ENCODE data around the gene UMODL1. TPM values are rescaled to one million over a fixed set of nuclear protein-coding genes. Genes with fewer than 3 reads are reported as not detected.

Gene UMODL1
- total RNA-seq = under 1 TPM in 2 of 4 donors, not detected in 2; 0.15 to 0.21 TPM

- Histone ChIP-seq H3K4me3 (no peak within 1 kb of the TSS), H3K36me3 (no peaks in the 10 kb centered on the region), H3K27ac (no peak within 1 kb of the TSS), H3K4me1 (no peaks in the 10 kb centered on the region), H3K9me3 (no peaks in the 10 kb centered on the region), H3K27me3 (peaks cover 12% of the 10 kb centered on the region)
- no peak for DNase-seq (ENCODE audit: low spot score in 2 of 2)
- no peak for TF ChIP-seq POLR2A (IDR thresholded peaks at IDR 0.05)
- TF ChIP-seq EP300 (IDR thresholded peaks at IDR 0.05) = no peak
- no peak for TF ChIP-seq POLR2AphosphoS5 (IDR thresholded peaks at IDR 0.05)
- no peak for TF ChIP-seq CTCF (IDR thresholded peaks at IDR 0.05)
- 92% methylated on average over 9 of the region's 13 CpGs for WGBS
Measured at GRCh38 chr21:42071146-42071737, at the start of gene UMODL1. TSS of gene UMODL1 (plus strand) at chr21:42071317. CDS start at chr21:42071317, 0 bp downstream.

GRCh38 chr21:42021371-42022090 is 49.6 kb upstream of the UMODL1 start:
- Histone ChIP-seq H3K36me3 (no peaks in the 10 kb centered on the region), H3K4me1 (peaks cover 8% of the 10 kb centered on the region), H3K27me3 (peaks cover 7% of the 10 kb centered on the region), H3K9me3 (no peaks in the 10 kb centered on the region), H3K4me3 (no peak overlapping the region), H3K27ac (no peak overlapping the region)
- WGBS = 70% methylated on average over 20 of the region's 20 CpGs
- peak in 1 of 2 donors; percentile 59 for DNase-seq (ENCODE audit: low spot score in 2 of 2)
- TF ChIP-seq EP300 (IDR thresholded peaks at IDR 0.05) = no peak
- no peak for TF ChIP-seq POLR2A (IDR thresholded peaks at IDR 0.05)
- no peak for TF ChIP-seq CTCF (IDR thresholded peaks at IDR 0.05)
- no peak for TF ChIP-seq POLR2AphosphoS5 (IDR thresholded peaks at IDR 0.05)

GRCh38 chr21:42022091-42022430 is 49.1 kb upstream of the UMODL1 start:
- H3K9me3 ChIP-seq = no peaks in the 10 kb centered on the region
- WGBS = 70% methylated on average over 9 of the region's 12 CpGs
- no peak overlapping the region for H3K4me3 ChIP-seq
- H3K36me3 ChIP-seq = no peaks in the 10 kb centered on the region
- no peak overlapping the region for H3K27ac ChIP-seq
- peaks cover 7% of the 10 kb centered on the region for H3K27me3 ChIP-seq
- TF ChIP-seq EP300 (IDR thresholded peaks at IDR 0.05) (no peak), POLR2A (IDR thresholded peaks at IDR 0.05) (no peak), CTCF (IDR thresholded peaks at IDR 0.05) (no peak), POLR2AphosphoS5 (IDR thresholded peaks at IDR 0.05) (no peak)
- peak in 1 of 2 donors; percentile 41 for DNase-seq (ENCODE audit: low spot score in 2 of 2)
- peaks cover 8% of the 10 kb centered on the region for H3K4me1 ChIP-seq

GRCh38 chr21:42022906-42023305 is 48.2 kb upstream of the UMODL1 start:
- Histone ChIP-seq H3K4me1 (peaks cover 11% of the 10 kb centered on the region), H3K27ac (no peak overlapping the region), H3K4me3 (no peak overlapping the region), H3K27me3 (peaks cover 7% of the 10 kb centered on the region), H3K36me3 (no peaks in the 10 kb centered on the region), H3K9me3 (no peaks in the 10 kb centered on the region)
- DNase-seq (ENCODE audit: low spot score in 2 of 2) = peak in 1 of 2 donors; percentile 56
- no peak for TF ChIP-seq POLR2A (IDR thresholded peaks at IDR 0.05)
- no peak for TF ChIP-seq CTCF (IDR thresholded peaks at IDR 0.05)
- no peak for TF ChIP-seq POLR2AphosphoS5 (IDR thresholded peaks at IDR 0.05)
- TF ChIP-seq EP300 (IDR thresholded peaks at IDR 0.05) = no peak
- WGBS = 93% methylated on average over 11 of the region's 11 CpGs

GRCh38 chr21:42025376-42026081 is 45.6 kb upstream of the UMODL1 start:
- H3K9me3 ChIP-seq = no peaks in the 10 kb centered on the region
- TF ChIP-seq CTCF (IDR thresholded peaks at IDR 0.05) (no peak), POLR2A (IDR thresholded peaks at IDR 0.05) (no peak), EP300 (IDR thresholded peaks at IDR 0.05) (no peak), POLR2AphosphoS5 (IDR thresholded peaks at IDR 0.05) (no peak)
- H3K4me1 ChIP-seq = peaks cover 12% of the 10 kb centered on the region
- 74% methylated on average over 11 of the region's 12 CpGs for WGBS
- peak in 1 of 2 donors; percentile 44 for DNase-seq (ENCODE audit: low spot score in 2 of 2)
- H3K4me3 ChIP-seq = no peak overlapping the region
- H3K27ac ChIP-seq = no peak overlapping the region
- no peaks in the 10 kb centered on the region for H3K36me3 ChIP-seq
- peaks cover 3% of the 10 kb centered on the region for H3K27me3 ChIP-seq

Data from suprapubic skin (tissue), 4 donors.